HEK293 (cell line): ENCODE results near the gene PCDH9.

Experiments used
- CTCF ChIA-PET: fragments of 350-600 bp; formaldehyde crosslinking; extraction: SDS; loops from one replicate; lab custom pipeline; 2021; ENCODE audit warnings: antibody characterized with exemption; lab: Yijun Ruan, JAX
- POLR2A ChIA-PET: fragments of 300-600 bp; formaldehyde crosslinking; extraction: SDS; loops from one replicate; lab custom pipeline; 2020; ENCODE audit warnings: antibody characterized with exemption, inconsistent platforms; lab: Yijun Ruan, JAX
- H3K27ac ChIP-seq: fragments of 200-500 bp; sonication (Bioruptor generic); 2 replicates; pipeline ENCODE4 v1.5.1; 2014; ENCODE audit warnings: low read depth, low read length, control low read depth, inconsistent platforms; ENCODE audit errors: extremely low read depth
- H3K36me3 ChIP-seq, 2 experiments: fragments of 200-500 bp in 1 of 2; sonication (Bioruptor generic) in 1 of 2; 1 replicate in 1 of 2; 2 replicates in 1 of 2; pipeline ENCODE4 v1.5.1; 2014 to 2017; ENCODE audit warnings: inconsistent platforms in 2 of 2, low read length in 2 of 2; ENCODE audit not compliant: control insufficient read depth in 2 of 2, insufficient read depth in 1 of 2
- H3K4me1 ChIP-seq: fragments of 200-500 bp; sonication (Bioruptor generic); 2 replicates; pipeline ENCODE4 v1.5.1; 2014; ENCODE audit warnings: mild to moderate bottlenecking, low read length, inconsistent platforms; ENCODE audit not compliant: control insufficient read depth, insufficient read depth
- H3K4me3 ChIP-seq: 2 replicates; pipeline ENCODE4 v1.5.1; 2011; ENCODE audit warnings: low read depth, mild to moderate bottlenecking, control low read depth, low read length, moderate library complexity
- H3K9me3 ChIP-seq: fragments of 200-500 bp; sonication (Bioruptor generic); 2 replicates; pipeline ENCODE4 v1.5.1; 2014; ENCODE audit warnings: low read depth, low read length, inconsistent platforms; ENCODE audit not compliant: control insufficient read depth, insufficient read depth
- GLI4 ChIP-seq: fragments of 450-650 bp; formaldehyde crosslinking; IDR thresholded peaks from 2 replicates; pipeline ENCODE4 v1.5.1; 2016; ENCODE audit warnings: missing biosample characterization, missing genetic modification characterization
- SALL2 ChIP-seq: fragments of 450-650 bp; formaldehyde crosslinking; IDR thresholded peaks from 2 replicates; pipeline ENCODE4 v1.5.0; 2017; ENCODE audit warnings: missing biosample characterization, mild to moderate bottlenecking, missing genetic modification characterization, borderline replicate concordance
- SETDB1 ChIP-seq: IDR thresholded peaks from one replicate; pipeline ENCODE4 v1.6.1; 2017; ENCODE audit warnings: mild to moderate bottlenecking, low read length, moderate library complexity, mixed read lengths; ENCODE audit not compliant: insufficient read length
- TRIM28 ChIP-seq: IDR thresholded peaks from 2 replicates; pipeline ENCODE4 v1.6.1; 2011; ENCODE audit warnings: low read length, control low read depth, borderline replicate concordance
- WT1 ChIP-seq: fragments of 450-650 bp; formaldehyde crosslinking; IDR thresholded peaks from 2 replicates; pipeline ENCODE4 v1.5.1; 2016; ENCODE audit warnings: missing biosample characterization, missing genetic modification characterization
- ZBTB7A ChIP-seq: fragments of 450-650 bp; formaldehyde crosslinking; IDR thresholded peaks from 2 replicates; pipeline ENCODE4 v1.5.1; 2016; ENCODE audit warnings: low read depth, missing biosample characterization, missing genetic modification characterization
- ZNF174 ChIP-seq: fragments of 450-650 bp; formaldehyde crosslinking; IDR thresholded peaks from 2 replicates; pipeline ENCODE4 v1.5.0; 2017; ENCODE audit warnings: missing biosample characterization, mild to moderate bottlenecking, missing genetic modification characterization
- ZNF2 ChIP-seq: fragments of 450-650 bp; formaldehyde crosslinking; IDR thresholded peaks from 2 replicates; pipeline ENCODE4 v1.5.1; 2016; ENCODE audit warnings: missing biosample characterization, missing genetic modification characterization
- ZNF239 ChIP-seq: fragments of 450-650 bp; formaldehyde crosslinking; IDR thresholded peaks from 2 replicates; pipeline ENCODE4 v1.5.1; 2016; ENCODE audit warnings: missing biosample characterization, missing genetic modification characterization
- ZNF266 ChIP-seq: fragments of 450-650 bp; formaldehyde crosslinking; IDR thresholded peaks from 2 replicates; pipeline ENCODE4 v1.5.1; 2016; ENCODE audit warnings: missing biosample characterization, missing genetic modification characterization, low read depth
- ZNF514 ChIP-seq: fragments of 450-650 bp; formaldehyde crosslinking; IDR thresholded peaks from 2 replicates; pipeline ENCODE4 v1.5.1; 2016; ENCODE audit warnings: missing biosample characterization, missing genetic modification characterization
- ZNF560 ChIP-seq: fragments of 450-650 bp; formaldehyde crosslinking; IDR thresholded peaks from 2 replicates; pipeline ENCODE4 v1.5.1; 2017; ENCODE audit warnings: missing biosample characterization, missing genetic modification characterization, borderline replicate concordance
- ZNF596 ChIP-seq: fragments of 450-650 bp; IDR thresholded peaks from 2 replicates; pipeline ENCODE4 v1.5.0; 2018; ENCODE audit warnings: missing biosample characterization, mild to moderate bottlenecking, missing genetic modification characterization, moderate library complexity
- ZNF777 ChIP-seq: fragments of 450-650 bp; formaldehyde crosslinking; IDR thresholded peaks from 2 replicates; pipeline ENCODE4 v1.5.1; 2017; ENCODE audit warnings: missing biosample characterization, missing genetic modification characterization, borderline replicate concordance
- TF ChIP-seq, protein P1 (sequence below): fragments of 450-650 bp; formaldehyde crosslinking; IDR thresholded peaks from 2 replicates; pipeline ENCODE4 v1.5.1; 2016; ENCODE audit warnings: missing biosample characterization, missing genetic modification characterization, borderline replicate concordance
- TF ChIP-seq, protein P2 (sequence below): fragments of 450-650 bp; formaldehyde crosslinking; IDR thresholded peaks from 2 replicates; pipeline ENCODE4 v1.5.1; 2016; ENCODE audit warnings: missing biosample characterization, missing genetic modification characterization, borderline replicate concordance
- TF ChIP-seq, protein P3 (sequence below): fragments of 450-650 bp; formaldehyde crosslinking; IDR thresholded peaks from 2 replicates; pipeline ENCODE4 v1.5.1; 2016; ENCODE audit warnings: missing biosample characterization, missing genetic modification characterization

The PCDH9 gene

DNA sequence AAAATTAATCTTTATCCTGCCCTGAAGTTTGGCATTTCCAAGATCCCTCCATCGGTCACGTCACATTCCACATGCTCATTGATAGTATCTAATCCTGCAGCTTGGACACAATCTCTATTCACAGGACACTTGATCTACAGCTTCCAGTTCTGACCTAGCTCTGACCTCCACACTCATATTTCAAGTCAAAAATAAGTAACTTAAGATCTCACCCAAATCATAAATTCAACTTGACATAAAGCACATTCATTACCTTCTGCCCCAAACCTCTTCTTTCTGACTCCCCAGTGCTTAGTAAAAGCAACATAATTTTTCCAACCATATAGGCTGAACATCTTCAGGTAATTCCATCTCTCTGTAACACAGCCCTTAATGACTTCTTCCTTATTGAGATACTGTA is 880.2 kb downstream of the PCDH9 start:
- no peaks in the 10 kb centered on the region for H3K9me3 ChIP-seq
- TF ChIP-seq SETDB1 (peak; percentile 23), ZBTB7A (tag by site-specific recombination) (no peak), TRIM28 (peak; percentile 61; the same call in 1 of the 2 replicates)
- H3K36me3 ChIP-seq: no peaks in the 10 kb centered on the region
- POLR2A ChIA-PET: no interaction called here
- H3K27ac ChIP-seq: no peak overlapping the region
- H3K4me1 ChIP-seq: no peaks in the 10 kb centered on the region
- CTCF ChIA-PET: no interaction called here
- no peak overlapping the region for H3K4me3 ChIP-seq

DNA sequence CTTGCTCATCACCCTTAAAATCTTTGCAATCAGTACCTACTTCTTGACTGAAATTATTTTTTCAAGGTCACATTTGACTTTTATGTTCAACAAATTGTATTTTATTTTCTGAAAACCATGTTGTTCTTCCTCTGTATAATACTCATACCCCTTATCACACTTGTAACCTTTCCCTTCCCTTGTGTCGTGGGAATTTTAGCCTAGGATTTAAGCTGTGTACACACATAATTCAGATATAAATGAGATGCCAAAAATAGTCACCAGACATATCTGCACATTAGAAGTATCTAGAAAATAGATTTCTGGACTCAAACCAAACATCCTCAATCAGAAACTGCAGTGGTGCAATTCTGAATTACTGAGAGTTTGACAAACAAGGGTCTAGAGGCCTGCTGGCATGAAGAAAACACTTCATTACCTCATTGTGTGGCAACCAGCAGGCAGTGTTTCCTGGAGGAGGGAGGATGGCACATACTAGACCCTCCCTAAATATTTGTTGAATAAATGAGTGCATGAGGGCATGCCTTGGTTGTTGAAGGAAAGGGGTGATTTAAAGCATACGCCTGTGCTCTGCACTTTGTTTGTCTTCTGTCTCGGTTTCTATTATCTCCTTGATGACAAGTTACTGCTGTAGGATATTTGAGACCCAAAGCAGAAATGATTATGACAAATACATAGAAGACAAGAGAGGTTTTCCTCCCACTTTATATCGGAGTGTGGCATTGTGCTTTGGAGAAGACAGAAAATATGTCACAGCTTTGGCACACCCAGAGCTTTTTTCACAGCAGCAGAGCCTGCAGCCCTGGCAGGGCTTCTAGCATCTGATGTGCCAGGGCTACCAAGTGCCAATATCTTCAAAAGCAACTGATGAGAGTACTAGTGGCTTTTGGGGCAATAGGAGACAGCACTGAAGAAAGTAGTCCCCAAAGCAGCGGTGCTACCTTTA is 881.1 kb downstream of the PCDH9 start:
- TF ChIP-seq ZNF239 (tag by site-specific recombination): no peak
- no peak for TF ChIP-seq ZNF514
- TF ChIP-seq ZNF174 (tag by site-specific recombination): no peak
- TF ChIP-seq, protein P1, sequence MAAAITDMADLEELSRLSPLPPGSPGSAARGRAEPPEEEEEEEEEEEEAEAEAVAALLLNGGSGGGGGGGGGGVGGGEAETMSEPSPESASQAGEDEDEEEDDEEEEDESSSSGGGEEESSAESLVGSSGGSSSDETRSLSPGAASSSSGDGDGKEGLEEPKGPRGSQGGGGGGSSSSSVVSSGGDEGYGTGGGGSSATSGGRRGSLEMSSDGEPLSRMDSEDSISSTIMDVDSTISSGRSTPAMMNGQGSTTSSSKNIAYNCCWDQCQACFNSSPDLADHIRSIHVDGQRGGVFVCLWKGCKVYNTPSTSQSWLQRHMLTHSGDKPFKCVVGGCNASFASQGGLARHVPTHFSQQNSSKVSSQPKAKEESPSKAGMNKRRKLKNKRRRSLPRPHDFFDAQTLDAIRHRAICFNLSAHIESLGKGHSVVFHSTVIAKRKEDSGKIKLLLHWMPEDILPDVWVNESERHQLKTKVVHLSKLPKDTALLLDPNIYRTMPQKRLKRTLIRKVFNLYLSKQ (tag by site-specific recombination): no peak
- TF ChIP-seq SALL2 (tag by site-specific recombination): no peak
- no peak for TF ChIP-seq ZNF777
- no peak for TF ChIP-seq ZNF560 (tag by site-specific recombination)
- TF ChIP-seq, protein P2, sequence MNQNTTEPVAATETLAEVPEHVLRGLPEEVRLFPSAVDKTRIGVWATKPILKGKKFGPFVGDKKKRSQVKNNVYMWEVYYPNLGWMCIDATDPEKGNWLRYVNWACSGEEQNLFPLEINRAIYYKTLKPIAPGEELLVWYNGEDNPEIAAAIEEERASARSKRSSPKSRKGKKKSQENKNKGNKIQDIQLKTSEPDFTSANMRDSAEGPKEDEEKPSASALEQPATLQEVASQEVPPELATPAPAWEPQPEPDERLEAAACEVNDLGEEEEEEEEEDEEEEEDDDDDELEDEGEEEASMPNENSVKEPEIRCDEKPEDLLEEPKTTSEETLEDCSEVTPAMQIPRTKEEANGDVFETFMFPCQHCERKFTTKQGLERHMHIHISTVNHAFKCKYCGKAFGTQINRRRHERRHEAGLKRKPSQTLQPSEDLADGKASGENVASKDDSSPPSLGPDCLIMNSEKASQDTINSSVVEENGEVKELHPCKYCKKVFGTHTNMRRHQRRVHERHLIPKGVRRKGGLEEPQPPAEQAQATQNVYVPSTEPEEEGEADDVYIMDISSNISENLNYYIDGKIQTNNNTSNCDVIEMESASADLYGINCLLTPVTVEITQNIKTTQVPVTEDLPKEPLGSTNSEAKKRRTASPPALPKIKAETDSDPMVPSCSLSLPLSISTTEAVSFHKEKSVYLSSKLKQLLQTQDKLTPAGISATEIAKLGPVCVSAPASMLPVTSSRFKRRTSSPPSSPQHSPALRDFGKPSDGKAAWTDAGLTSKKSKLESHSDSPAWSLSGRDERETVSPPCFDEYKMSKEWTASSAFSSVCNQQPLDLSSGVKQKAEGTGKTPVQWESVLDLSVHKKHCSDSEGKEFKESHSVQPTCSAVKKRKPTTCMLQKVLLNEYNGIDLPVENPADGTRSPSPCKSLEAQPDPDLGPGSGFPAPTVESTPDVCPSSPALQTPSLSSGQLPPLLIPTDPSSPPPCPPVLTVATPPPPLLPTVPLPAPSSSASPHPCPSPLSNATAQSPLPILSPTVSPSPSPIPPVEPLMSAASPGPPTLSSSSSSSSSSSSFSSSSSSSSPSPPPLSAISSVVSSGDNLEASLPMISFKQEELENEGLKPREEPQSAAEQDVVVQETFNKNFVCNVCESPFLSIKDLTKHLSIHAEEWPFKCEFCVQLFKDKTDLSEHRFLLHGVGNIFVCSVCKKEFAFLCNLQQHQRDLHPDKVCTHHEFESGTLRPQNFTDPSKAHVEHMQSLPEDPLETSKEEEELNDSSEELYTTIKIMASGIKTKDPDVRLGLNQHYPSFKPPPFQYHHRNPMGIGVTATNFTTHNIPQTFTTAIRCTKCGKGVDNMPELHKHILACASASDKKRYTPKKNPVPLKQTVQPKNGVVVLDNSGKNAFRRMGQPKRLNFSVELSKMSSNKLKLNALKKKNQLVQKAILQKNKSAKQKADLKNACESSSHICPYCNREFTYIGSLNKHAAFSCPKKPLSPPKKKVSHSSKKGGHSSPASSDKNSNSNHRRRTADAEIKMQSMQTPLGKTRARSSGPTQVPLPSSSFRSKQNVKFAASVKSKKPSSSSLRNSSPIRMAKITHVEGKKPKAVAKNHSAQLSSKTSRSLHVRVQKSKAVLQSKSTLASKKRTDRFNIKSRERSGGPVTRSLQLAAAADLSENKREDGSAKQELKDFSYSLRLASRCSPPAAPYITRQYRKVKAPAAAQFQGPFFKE (tag by site-specific recombination): no peak
- no peak for TF ChIP-seq WT1 (tag by site-specific recombination)
- no peak for TF ChIP-seq ZNF596 (tag by site-specific recombination)
- TF ChIP-seq, protein P3, sequence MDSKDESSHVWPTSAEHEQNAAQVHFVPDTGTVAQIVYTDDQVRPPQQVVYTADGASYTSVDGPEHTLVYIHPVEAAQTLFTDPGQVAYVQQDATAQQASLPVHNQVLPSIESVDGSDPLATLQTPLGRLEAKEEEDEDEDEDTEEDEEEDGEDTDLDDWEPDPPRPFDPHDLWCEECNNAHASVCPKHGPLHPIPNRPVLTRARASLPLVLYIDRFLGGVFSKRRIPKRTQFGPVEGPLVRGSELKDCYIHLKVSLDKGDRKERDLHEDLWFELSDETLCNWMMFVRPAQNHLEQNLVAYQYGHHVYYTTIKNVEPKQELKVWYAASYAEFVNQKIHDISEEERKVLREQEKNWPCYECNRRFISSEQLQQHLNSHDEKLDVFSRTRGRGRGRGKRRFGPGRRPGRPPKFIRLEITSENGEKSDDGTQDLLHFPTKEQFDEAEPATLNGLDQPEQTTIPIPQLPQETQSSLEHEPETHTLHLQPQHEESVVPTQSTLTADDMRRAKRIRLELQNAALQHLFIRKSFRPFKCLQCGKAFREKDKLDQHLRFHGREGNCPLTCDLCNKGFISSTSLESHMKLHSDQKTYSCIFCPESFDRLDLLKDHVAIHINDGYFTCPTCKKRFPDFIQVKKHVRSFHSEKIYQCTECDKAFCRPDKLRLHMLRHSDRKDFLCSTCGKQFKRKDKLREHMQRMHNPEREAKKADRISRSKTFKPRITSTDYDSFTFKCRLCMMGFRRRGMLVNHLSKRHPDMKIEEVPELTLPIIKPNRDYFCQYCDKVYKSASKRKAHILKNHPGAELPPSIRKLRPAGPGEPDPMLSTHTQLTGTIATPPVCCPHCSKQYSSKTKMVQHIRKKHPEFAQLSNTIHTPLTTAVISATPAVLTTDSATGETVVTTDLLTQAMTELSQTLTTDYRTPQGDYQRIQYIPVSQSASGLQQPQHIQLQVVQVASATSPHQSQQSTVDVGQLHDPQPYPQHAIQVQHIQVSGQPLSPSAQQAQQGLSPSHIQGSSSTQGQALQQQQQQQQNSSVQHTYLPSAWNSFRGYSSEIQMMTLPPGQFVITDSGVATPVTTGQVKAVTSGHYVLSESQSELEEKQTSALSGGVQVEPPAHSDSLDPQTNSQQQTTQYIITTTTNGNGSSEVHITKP (tag by site-specific recombination): no peak
- TF ChIP-seq GLI4 (tag by site-specific recombination): no peak
- TF ChIP-seq ZNF266 (tag by site-specific recombination): no peak
- no peak for TF ChIP-seq ZNF2 (tag by site-specific recombination)
- CTCF ChIA-PET: interaction anchor here (0.6 kb wide), 1 partner anchor 14 kb away, joined by 4 read pairs; no protein-coding TSS in a partner anchor
- no peaks in the 10 kb centered on the region for H3K36me3 ChIP-seq
- no peaks in the 10 kb centered on the region for H3K9me3 ChIP-seq
- H3K4me1 ChIP-seq: no peaks in the 10 kb centered on the region
- POLR2A ChIA-PET: no interaction called here
- H3K4me3 ChIP-seq: no peak overlapping the region
- H3K27ac ChIP-seq: no peak overlapping the region
